ENCODE results near the gene DDX4. TPM values are rescaled to one million over a fixed set of nuclear protein-coding genes. Genes with fewer than 3 reads are reported as not detected.
"Not testable (repeated sequence)": the region's sequence is repeated elsewhere in the genome, so short reads cannot be mapped to it uniquely, and the experiment has no call there.

DDX4 gene
- total RNA-seq, 1 donor from 2014 or later: not detected

- DNase-seq: no peak
- H3K27ac ChIP-seq (replicated peaks): no peak overlapping the region
- no peaks in the 10 kb centered on the region for H3K4me1 ChIP-seq
- H3K36me3 ChIP-seq: no peaks in the 10 kb centered on the region
- no peak for TF ChIP-seq CTCF (IDR thresholded peaks at IDR 0.05; ENCODE audit: borderline replicate concordance)
- H3K4me3 ChIP-seq: no peak overlapping the region
- H3K9me3 ChIP-seq (replicated peaks): no peaks in the 10 kb centered on the region
- no peaks in the 10 kb centered on the region for H3K27me3 ChIP-seq (ENCODE audit: low read depth)
- intact Hi-C loops (cut with micrococcal nuclease): no loop called here
Observed at GRCh38 chr5:55750063-55750462, 12.2 kb downstream of the DDX4 start.

GRCh38 chr5:55750499-55750898, 12.6 kb downstream of the DDX4 start:
- DNase-seq: no peak
- H3K4me3 ChIP-seq: no peak overlapping the region
- no peak overlapping the region for H3K27ac ChIP-seq (replicated peaks)
- intact Hi-C loops (cut with micrococcal nuclease): no loop called here
- H3K27me3 ChIP-seq (ENCODE audit: low read depth): no peaks in the 10 kb centered on the region
- no peak for TF ChIP-seq CTCF (IDR thresholded peaks at IDR 0.05; ENCODE audit: borderline replicate concordance)
- H3K9me3 ChIP-seq (replicated peaks): no peaks in the 10 kb centered on the region
- H3K4me1 ChIP-seq: no peaks in the 10 kb centered on the region
- H3K36me3 ChIP-seq: no peaks in the 10 kb centered on the region

- H3K27me3 ChIP-seq (ENCODE audit: low read depth): no peaks in the 10 kb centered on the region
- no peaks in the 10 kb centered on the region for H3K4me1 ChIP-seq
- no peaks in the 10 kb centered on the region for H3K36me3 ChIP-seq
- H3K4me3 ChIP-seq: no peak overlapping the region
- no peak for DNase-seq
- intact Hi-C loops (cut with micrococcal nuclease): no loop called here
- no peak for TF ChIP-seq CTCF (IDR thresholded peaks at IDR 0.05; ENCODE audit: borderline replicate concordance)
- no peaks in the 10 kb centered on the region for H3K9me3 ChIP-seq (replicated peaks)
- no peak overlapping the region for H3K27ac ChIP-seq (replicated peaks)
Observed at GRCh38 chr5:55758231-55758630, 20.4 kb downstream of the DDX4 start.

GRCh38 chr5:55758714-55759113, 20.9 kb downstream of the DDX4 start:
- H3K4me1 ChIP-seq: no peaks in the 10 kb centered on the region
- H3K4me3 ChIP-seq: no peak overlapping the region
- no peaks in the 10 kb centered on the region for H3K36me3 ChIP-seq
- DNase-seq: no peak
- intact Hi-C loops (cut with micrococcal nuclease): no loop called here
- H3K27ac ChIP-seq (replicated peaks): no peak overlapping the region
- H3K27me3 ChIP-seq (ENCODE audit: low read depth): no peaks in the 10 kb centered on the region
- no peaks in the 10 kb centered on the region for H3K9me3 ChIP-seq (replicated peaks)
- TF ChIP-seq CTCF (IDR thresholded peaks at IDR 0.05; ENCODE audit: borderline replicate concordance): no peak

GRCh38 chr5:55761721-55762120, 23.9 kb downstream of the DDX4 start:
- H3K36me3 ChIP-seq; intact Hi-C loops (cut with micrococcal nuclease); H3K4me3 ChIP-seq; H3K9me3 ChIP-seq (replicated peaks); H3K4me1 ChIP-seq; H3K27me3 ChIP-seq (ENCODE audit: low read depth); DNase-seq; H3K27ac ChIP-seq (replicated peaks): not testable (repeated sequence)

GRCh38 chr5:55763746-55764420, 26.0 kb downstream of the DDX4 start:
- Histone ChIP-seq H3K36me3 (no peaks in the 10 kb centered on the region), H3K4me3 (no peak overlapping the region), H3K27ac (replicated peaks) (no peak overlapping the region), H3K9me3 (replicated peaks) (no peaks in the 10 kb centered on the region), H3K27me3 (ENCODE audit: low read depth) (no peaks in the 10 kb centered on the region), H3K4me1 (peaks cover 11% of the 10 kb centered on the region)
- intact Hi-C loops (cut with micrococcal nuclease): no loop called here
- no peak for TF ChIP-seq CTCF (IDR thresholded peaks at IDR 0.05; ENCODE audit: borderline replicate concordance)
- no peak for DNase-seq

Data from left ventricle myocardium inferior (tissue), 1 donor.